OCI-LY1 (cell line): ENCODE measurements around the gene P2RY8.

Source experiments
- CTCF ChIP-seq: fragments of 200-600 bp; sonication (generic), shearing (Covaris generic); IDR thresholded peaks from 2 replicates; pipeline ENCODE4 v1.5.1; 2017; ENCODE audit warnings: mild to moderate bottlenecking, antibody characterized with exemption, low read length, moderate library complexity, mixed read lengths
- EZH2 ChIP-seq: fragments of 200-600 bp; sonication (generic), shearing (Covaris generic); IDR thresholded peaks from 2 replicates; pipeline ENCODE4 v1.8.0; 2017; ENCODE audit warnings: borderline replicate concordance, mixed run types, mild to moderate bottlenecking, antibody characterized with exemption, low read length, moderate library complexity, mixed read lengths

GRCh38 chrX:1525583-1526355, 11.2 kb downstream of the P2RY8 start:
- no peak for TF ChIP-seq CTCF
- no peak for TF ChIP-seq EZH2
